ENCODE results near the gene PSPH.

GRCh38 chr7:56079450-56080185, 28.4 kb upstream of the PSPH start:
- peak; percentile 93 for TF ChIP-seq CTCF (IDR thresholded peaks at IDR 0.05)
- no peak for TF ChIP-seq POLR2AphosphoS5 (IDR thresholded peaks at IDR 0.05; ENCODE audit: low read depth, low read length)
- no peak for TF ChIP-seq REST (IDR thresholded peaks at IDR 0.05; ENCODE audit: insufficient read depth in 1 of 2, low read depth in 2 of 2, low read length in 1 of 2)
- TF ChIP-seq SIN3A (IDR thresholded peaks at IDR 0.05; ENCODE audit: borderline replicate concordance, insufficient read depth, low read depth, low read length), result no peak
- no peak for TF ChIP-seq TCF7L2 (IDR thresholded peaks at IDR 0.05; ENCODE audit: low read depth, low read length)
